GM13977 (cell line): ENCODE measurements around the gene KRT20.

Experiments used
- DNase-seq: peaks from one replicate; pipeline ENCODE4 v3.0.0; 2012; ENCODE audit warnings: low spot score
- in situ Hi-C: fragments of 300-500 bp; cut with MboI; formaldehyde crosslinking; loops from one replicate; pipeline ENCODE4 v1.12.0; 2022; ENCODE audit warnings: low sequenced_read_pairs, low pct_unique_long_range_greater_than_20kb, mixed read lengths, inconsistent platforms; ENCODE audit not compliant: unreplicated experiment
- TF ChIP-seq, protein P1 (sequence below): IDR thresholded peaks from 2 replicates; pipeline ENCODE4 v1.5.1; 2012; ENCODE audit warnings: mild to moderate bottlenecking, control low read depth; ENCODE audit not compliant: insufficient read depth; ENCODE audit errors: extremely low read depth, missing control alignments

KRT20 gene

DNA sequence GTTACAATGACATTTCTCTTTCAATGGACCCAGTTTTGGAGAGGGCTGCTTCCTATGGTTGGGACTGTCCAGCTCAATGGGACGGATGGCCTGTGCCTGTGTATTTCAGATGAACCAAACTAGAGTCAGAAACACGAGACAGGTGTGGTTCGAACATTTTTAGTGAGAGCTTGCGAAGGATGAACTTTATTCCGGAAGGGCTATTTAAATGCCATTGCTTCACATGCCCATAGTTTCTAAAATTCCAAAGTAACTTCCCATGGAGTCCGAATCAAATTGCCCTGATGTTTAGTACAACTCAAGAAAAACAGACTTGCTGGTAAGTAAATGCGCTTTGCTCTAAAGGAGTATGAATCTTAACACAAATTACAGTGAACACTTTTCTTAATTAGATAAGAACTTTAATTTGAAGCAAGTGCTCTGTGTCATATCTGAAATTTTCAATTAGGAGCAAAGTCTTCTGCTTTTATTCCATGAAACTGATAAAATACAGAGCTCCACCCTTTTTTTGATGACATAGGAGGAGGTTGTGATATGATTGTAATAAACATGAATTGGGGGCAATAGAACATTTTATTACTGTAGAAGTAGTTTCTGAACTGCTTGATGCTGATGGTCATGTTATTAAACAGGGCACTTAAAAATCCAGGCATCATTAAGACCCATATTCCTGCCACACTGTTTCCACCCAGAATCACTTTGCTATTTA, 1.3 kb downstream of the KRT20 start:
- DNase-seq, result no peak
- TF ChIP-seq, protein P1, sequence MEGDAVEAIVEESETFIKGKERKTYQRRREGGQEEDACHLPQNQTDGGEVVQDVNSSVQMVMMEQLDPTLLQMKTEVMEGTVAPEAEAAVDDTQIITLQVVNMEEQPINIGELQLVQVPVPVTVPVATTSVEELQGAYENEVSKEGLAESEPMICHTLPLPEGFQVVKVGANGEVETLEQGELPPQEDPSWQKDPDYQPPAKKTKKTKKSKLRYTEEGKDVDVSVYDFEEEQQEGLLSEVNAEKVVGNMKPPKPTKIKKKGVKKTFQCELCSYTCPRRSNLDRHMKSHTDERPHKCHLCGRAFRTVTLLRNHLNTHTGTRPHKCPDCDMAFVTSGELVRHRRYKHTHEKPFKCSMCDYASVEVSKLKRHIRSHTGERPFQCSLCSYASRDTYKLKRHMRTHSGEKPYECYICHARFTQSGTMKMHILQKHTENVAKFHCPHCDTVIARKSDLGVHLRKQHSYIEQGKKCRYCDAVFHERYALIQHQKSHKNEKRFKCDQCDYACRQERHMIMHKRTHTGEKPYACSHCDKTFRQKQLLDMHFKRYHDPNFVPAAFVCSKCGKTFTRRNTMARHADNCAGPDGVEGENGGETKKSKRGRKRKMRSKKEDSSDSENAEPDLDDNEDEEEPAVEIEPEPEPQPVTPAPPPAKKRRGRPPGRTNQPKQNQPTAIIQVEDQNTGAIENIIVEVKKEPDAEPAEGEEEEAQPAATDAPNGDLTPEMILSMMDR, result no peak
- in situ Hi-C loops, result no loop called here

- in situ Hi-C loops, result no loop called here
- no peak for DNase-seq
- TF ChIP-seq, protein P1, result no peak
Measured at GRCh38 chr17:40883031-40883430, 2.0 kb downstream of the KRT20 start.

DNA sequence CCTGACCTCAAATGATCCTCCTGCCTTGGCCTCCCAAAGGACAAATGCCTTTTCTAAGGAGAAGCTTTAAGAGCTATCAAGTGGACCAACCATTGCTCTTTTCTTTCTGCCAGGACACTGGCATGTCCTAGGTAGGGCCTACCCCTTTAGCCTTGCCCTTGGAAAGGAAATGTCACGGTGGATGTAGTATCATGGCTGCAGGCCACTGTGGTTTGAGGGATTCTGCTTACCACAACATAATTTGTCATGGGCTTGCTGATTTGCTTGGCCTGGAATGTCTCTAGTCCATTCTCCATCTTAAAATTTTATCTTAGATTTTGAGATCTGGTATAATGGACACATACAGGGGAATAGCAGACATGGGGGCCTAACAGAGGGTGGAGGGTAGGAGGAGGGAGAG, 6.0 kb downstream of the KRT20 start:
- no peak for DNase-seq
- TF ChIP-seq, protein P1, result no peak
- in situ Hi-C loops, result no loop called here

GRCh38 chr17:40878044-40878443, 7.0 kb downstream of the KRT20 start:
- in situ Hi-C loops, result no loop called here

GRCh38 chr17:40873801-40874200, 11.2 kb downstream of the KRT20 start:
- in situ Hi-C loops, result no loop called here
- no peak for DNase-seq
- TF ChIP-seq, protein P1, result no peak

More at GRCh38 chr17:40878044-40878443, 7.0 kb downstream of the KRT20 start:
- DNase-seq, result no peak
- TF ChIP-seq, protein P1, result no peak

DNA sequence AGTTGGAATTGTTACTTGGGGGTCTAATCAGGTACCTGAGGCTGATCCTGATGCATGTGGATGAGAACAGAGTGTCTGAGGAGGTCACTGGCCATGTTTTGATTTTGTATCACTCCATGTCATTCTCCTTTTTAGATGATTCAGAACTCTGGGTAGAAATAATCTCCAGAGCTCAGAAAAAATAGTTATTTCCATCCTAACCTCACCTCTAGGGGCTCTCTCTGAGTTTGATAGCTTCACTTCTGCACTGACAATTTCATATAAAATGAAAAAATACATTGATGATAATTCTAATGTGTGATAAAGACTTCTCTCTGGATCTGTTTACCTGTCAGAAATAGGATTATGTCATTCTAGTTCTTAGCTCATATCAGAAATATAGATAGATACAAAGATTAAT, 11.8 kb downstream of the KRT20 start:
- TF ChIP-seq, protein P1, result no peak
- no peak for DNase-seq
- in situ Hi-C loops, result no loop called here
